ENCODE measurements around the gene LRRC4C. TPM values are rescaled to one million over a fixed set of nuclear protein-coding genes. Genes with fewer than 3 reads are reported as not detected.

LRRC4C gene
- total RNA-seq, 1 donor from 2014 or later = 1.5 TPM

GRCh38 chr11:41400124-41400523 is 59.3 kb downstream of the LRRC4C start:
- Histone ChIP-seq H3K4me3 (ENCODE audit: low read depth, low read length) (no peak overlapping the region), H3K36me3 (ENCODE audit: control insufficient read depth, insufficient read depth, low read length) (no peaks in the 10 kb centered on the region), H3K27me3 (ENCODE audit: control insufficient read depth, insufficient read depth, low read length) (no peaks in the 10 kb centered on the region)
- DNase-seq (ENCODE audit: low read depth) = no peak
- TF ChIP-seq CTCF (IDR thresholded peaks at IDR 0.05; ENCODE audit: insufficient read depth, low read length, poor library complexity, severe bottlenecking) = no peak

GRCh38 chr11:41399323-41399722 is 60.1 kb downstream of the LRRC4C start:
- Histone ChIP-seq H3K27me3 (ENCODE audit: control insufficient read depth, insufficient read depth, low read length) (no peaks in the 10 kb centered on the region), H3K36me3 (ENCODE audit: control insufficient read depth, insufficient read depth, low read length) (no peaks in the 10 kb centered on the region), H3K4me3 (ENCODE audit: low read depth, low read length) (no peak overlapping the region)
- TF ChIP-seq CTCF (IDR thresholded peaks at IDR 0.05; ENCODE audit: insufficient read depth, low read length, poor library complexity, severe bottlenecking) = no peak
- no peak for DNase-seq (ENCODE audit: low read depth)

GRCh38 chr11:41398175-41398574 is 61.3 kb downstream of the LRRC4C start:
- no peaks in the 10 kb centered on the region for H3K27me3 ChIP-seq (ENCODE audit: control insufficient read depth, insufficient read depth, low read length)
- no peak for DNase-seq (ENCODE audit: low read depth)
- no peak overlapping the region for H3K4me3 ChIP-seq (ENCODE audit: low read depth, low read length)
- TF ChIP-seq CTCF (IDR thresholded peaks at IDR 0.05; ENCODE audit: insufficient read depth, low read length, poor library complexity, severe bottlenecking) = no peak
- no peaks in the 10 kb centered on the region for H3K36me3 ChIP-seq (ENCODE audit: control insufficient read depth, insufficient read depth, low read length)

GRCh38 chr11:41394521-41395195 is 64.8 kb downstream of the LRRC4C start:
- Histone ChIP-seq H3K4me3 (ENCODE audit: low read depth, low read length) (no peak overlapping the region), H3K27me3 (ENCODE audit: control insufficient read depth, insufficient read depth, low read length) (no peaks in the 10 kb centered on the region), H3K36me3 (ENCODE audit: control insufficient read depth, insufficient read depth, low read length) (no peaks in the 10 kb centered on the region)
- DNase-seq (ENCODE audit: low read depth) = no peak
- TF ChIP-seq CTCF (IDR thresholded peaks at IDR 0.05; ENCODE audit: insufficient read depth, low read length, poor library complexity, severe bottlenecking) = no peak

GRCh38 chr11:41392596-41392995 is 66.9 kb downstream of the LRRC4C start:
- no peaks in the 10 kb centered on the region for H3K27me3 ChIP-seq (ENCODE audit: control insufficient read depth, insufficient read depth, low read length)
- no peak for TF ChIP-seq CTCF (IDR thresholded peaks at IDR 0.05; ENCODE audit: insufficient read depth, low read length, poor library complexity, severe bottlenecking)
- H3K4me3 ChIP-seq (ENCODE audit: low read depth, low read length) = no peak overlapping the region
- DNase-seq (ENCODE audit: low read depth) = no peak
- no peaks in the 10 kb centered on the region for H3K36me3 ChIP-seq (ENCODE audit: control insufficient read depth, insufficient read depth, low read length)

GRCh38 chr11:41389623-41390130 is 69.8 kb downstream of the LRRC4C start:
- Histone ChIP-seq H3K4me3 (ENCODE audit: low read depth, low read length) (no peak overlapping the region), H3K27me3 (ENCODE audit: control insufficient read depth, insufficient read depth, low read length) (no peaks in the 10 kb centered on the region)

More at GRCh38 chr11:41389623-41390130, 69.8 kb downstream of the LRRC4C start:
- no peak for TF ChIP-seq CTCF (IDR thresholded peaks at IDR 0.05; ENCODE audit: insufficient read depth, low read length, poor library complexity, severe bottlenecking)
- no peaks in the 10 kb centered on the region for H3K36me3 ChIP-seq (ENCODE audit: control insufficient read depth, insufficient read depth, low read length)
- no peak for DNase-seq (ENCODE audit: low read depth)

All from kidney epithelial cell (primary cell).